Measurements from ENCODE around the gene NDUFA6. TPM values are rescaled to one million over a fixed set of nuclear protein-coding genes. Genes with fewer than 3 reads are reported as not detected.
"Not testable (repeated sequence)": the region's sequence is repeated elsewhere in the genome, so short reads cannot be mapped to it uniquely, and the experiment has no call there.

NDUFA6 gene
- total and polyA plus RNA-seq, 2 of the 13 experiments (the other 11 are each of a cell fraction or from before 2014, with no cell fraction given), result 68.5 to 87.8 TPM

DNA sequence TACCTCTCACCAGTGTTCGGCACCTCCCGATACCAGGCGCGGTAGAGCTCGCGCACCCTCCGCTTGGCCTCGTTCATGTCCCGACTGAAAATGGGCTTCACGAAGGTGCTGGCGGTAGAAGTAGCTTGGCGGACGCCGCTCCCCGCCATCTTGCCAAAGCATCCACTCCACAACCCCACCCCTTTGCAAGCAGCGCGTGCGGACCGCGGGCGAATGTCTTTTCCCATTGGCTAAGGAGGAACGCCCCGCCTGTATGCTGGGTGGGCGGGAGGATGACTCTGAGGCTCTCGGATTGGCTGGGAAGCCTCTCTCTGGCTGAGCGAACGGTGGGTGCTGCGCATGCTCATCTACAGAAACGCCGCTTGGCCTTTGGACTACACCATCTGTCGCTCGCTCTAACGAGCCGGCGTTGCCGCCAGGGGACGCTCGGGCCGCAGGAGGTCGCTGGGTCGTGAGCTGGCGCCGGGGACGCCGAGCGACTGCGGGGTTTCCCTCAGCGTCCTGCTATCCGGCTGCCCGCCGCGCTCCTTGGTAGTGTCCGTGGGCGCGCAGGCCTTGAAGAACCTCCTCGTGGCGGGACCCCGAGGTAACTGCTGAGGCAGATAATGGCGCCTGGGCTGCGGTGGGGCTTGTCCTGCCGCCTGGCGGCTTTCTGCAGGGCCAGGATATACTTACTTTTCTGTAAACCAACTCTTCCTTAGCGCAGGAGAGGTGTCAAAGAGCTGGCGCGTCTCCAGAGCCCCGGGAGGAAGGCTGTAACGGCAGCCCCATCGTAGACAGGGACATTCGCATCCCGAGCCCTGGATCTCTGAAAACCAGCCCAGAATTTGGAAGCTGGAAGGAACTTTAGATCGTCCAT, at the start of gene NDUFA6 (continued):
- TF ChIP-seq, protein P1, sequence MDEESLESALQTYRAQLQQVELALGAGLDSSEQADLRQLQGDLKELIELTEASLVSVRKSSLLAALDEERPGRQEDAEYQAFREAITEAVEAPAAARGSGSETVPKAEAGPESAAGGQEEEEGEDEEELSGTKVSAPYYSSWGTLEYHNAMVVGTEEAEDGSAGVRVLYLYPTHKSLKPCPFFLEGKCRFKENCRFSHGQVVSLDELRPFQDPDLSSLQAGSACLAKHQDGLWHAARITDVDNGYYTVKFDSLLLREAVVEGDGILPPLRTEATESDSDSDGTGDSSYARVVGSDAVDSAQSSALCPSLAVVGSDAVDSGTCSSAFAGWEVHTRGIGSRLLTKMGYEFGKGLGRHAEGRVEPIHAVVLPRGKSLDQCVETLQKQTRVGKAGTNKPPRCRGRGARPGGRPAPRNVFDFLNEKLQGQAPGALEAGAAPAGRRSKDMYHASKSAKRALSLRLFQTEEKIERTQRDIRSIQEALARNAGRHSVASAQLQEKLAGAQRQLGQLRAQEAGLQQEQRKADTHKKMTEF (CRISPR knock-in tag; IDR thresholded peaks at IDR 0.05), result peak; percentile 87
- no peak for TF ChIP-seq ZNF652 (CRISPR knock-in tag; IDR thresholded peaks at IDR 0.05; ENCODE audit: borderline replicate concordance, low read depth)
- TF ChIP-seq AKAP8 (CRISPR knock-in tag; IDR thresholded peaks at IDR 0.05), result peak; percentile 57; the same call in 1 of the 2 replicates
- TF ChIP-seq ZNF775 (CRISPR knock-in tag; IDR thresholded peaks at IDR 0.05; ENCODE audit: borderline replicate concordance), result no peak
- TF ChIP-seq HOXA3 (CRISPR knock-in tag; IDR thresholded peaks at IDR 0.05), result peak; percentile 75; the same call in 1 of the 2 replicates
- TF ChIP-seq NKX3-1 (CRISPR knock-in tag; IDR thresholded peaks at IDR 0.05), result 0 out of 2 replicates have a peak, but pooled peaks have one; percentile 33

DNA sequence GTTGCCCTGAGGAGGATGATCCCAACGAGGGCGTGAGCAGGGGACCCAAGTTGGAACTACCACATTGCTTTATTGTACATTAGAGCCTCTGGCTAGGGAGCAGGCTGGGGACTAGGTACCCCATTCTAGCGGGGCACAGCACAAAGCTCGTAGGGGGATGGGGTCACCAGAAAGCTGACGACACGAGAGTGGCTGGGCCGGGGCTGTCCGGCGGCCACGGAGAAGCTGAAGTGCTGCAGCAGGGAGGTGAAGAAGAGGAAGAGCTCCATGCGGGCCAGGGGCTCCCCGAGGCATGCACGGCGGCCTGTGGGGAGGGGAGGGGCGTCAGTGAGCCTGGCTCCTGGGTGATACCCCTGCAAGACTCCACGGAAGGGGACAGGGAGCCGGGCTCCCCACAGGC, 49.6 kb upstream of the NDUFA6 start:
- CTCF ChIA-PET (ENCODE audit: low intra/inter-chr PET ratio, low total read pairs); in situ Hi-C loops (cut with HindIII; ENCODE audit: extremely low pct_ligation_motif_present, low pct_unique_long_range_greater_than_20kb); POLR2A ChIA-PET; H2AFZ ChIP-seq (ENCODE audit: low read length); DNase-seq (ENCODE audit: low spot score); H3K27me3 ChIP-seq (ENCODE audit: control insufficient read depth in 1 of 2, insufficient read depth in 2 of 2, low read length in 2 of 2); H3K9ac ChIP-seq (ENCODE audit: insufficient read depth, low read depth, low read length); ATAC-seq; FAIRE-seq; H3K4me2 ChIP-seq (ENCODE audit: low read depth, low read length); H3K36me3 ChIP-seq (replicated peaks in 1 of 2; ENCODE audit: control insufficient read depth in 1 of 2, insufficient read depth in 2 of 2, low read length in 2 of 2); intact Hi-C loops (cut with micrococcal nuclease; ENCODE audit: unreplicated experiment); H3K4me3 ChIP-seq (replicated peaks in 1 of 3; ENCODE audit: insufficient read depth in 1 of 3, low read depth in 2 of 3, low read length in 3 of 3); H3K79me2 ChIP-seq (ENCODE audit: insufficient read depth, low read length); BruUV-seq (replicated peaks); H3K9me3 ChIP-seq (ENCODE audit: low read length); H3K27ac ChIP-seq (ENCODE audit: extremely low read length, insufficient read depth, low read length); H4K20me1 ChIP-seq (ENCODE audit: insufficient read depth, low read length): not testable (repeated sequence)
- WGBS (ENCODE audit: low lambda C conversion rate), result 88% methylated on average over 13 of the region's 17 CpGs
- peaks cover 13% of the 10 kb centered on the region for H3K4me1 ChIP-seq (ENCODE audit: insufficient read depth, low read length)

DNA sequence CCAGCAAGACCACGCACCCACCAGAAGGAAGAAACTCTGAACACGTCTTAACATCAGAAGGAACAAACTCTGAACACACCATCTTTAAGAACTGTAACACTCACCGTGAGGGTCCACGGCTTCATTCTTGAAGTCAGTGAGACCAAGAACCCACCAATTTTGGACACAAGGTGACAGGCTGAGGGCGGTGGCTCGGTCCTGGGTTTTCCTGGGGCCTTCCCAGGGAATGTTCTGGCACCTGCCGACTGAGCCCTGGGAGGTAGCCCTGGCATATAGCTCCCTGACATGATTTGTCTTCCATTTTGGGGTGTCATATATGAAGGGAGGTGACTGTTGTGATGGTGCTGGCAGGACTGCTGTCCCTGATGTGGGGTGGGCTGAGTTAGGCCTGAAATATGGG, 48.9 kb upstream of the NDUFA6 start:
- H3K4me1 ChIP-seq (ENCODE audit: insufficient read depth, low read length); CTCF ChIA-PET (ENCODE audit: low intra/inter-chr PET ratio, low total read pairs); H3K4me2 ChIP-seq (ENCODE audit: low read depth, low read length); FAIRE-seq; H3K27me3 ChIP-seq (ENCODE audit: control insufficient read depth in 1 of 2, insufficient read depth in 2 of 2, low read length in 2 of 2); H4K20me1 ChIP-seq (ENCODE audit: insufficient read depth, low read length); H2AFZ ChIP-seq (ENCODE audit: low read length); H3K27ac ChIP-seq (ENCODE audit: extremely low read length, insufficient read depth, low read length); H3K79me2 ChIP-seq (ENCODE audit: insufficient read depth, low read length); in situ Hi-C loops (cut with HindIII; ENCODE audit: extremely low pct_ligation_motif_present, low pct_unique_long_range_greater_than_20kb); POLR2A ChIA-PET; H3K36me3 ChIP-seq (replicated peaks in 1 of 2; ENCODE audit: control insufficient read depth in 1 of 2, insufficient read depth in 2 of 2, low read length in 2 of 2); H3K9ac ChIP-seq (ENCODE audit: insufficient read depth, low read depth, low read length); intact Hi-C loops (cut with micrococcal nuclease; ENCODE audit: unreplicated experiment); DNase-seq (ENCODE audit: low spot score); BruUV-seq (replicated peaks); H3K4me3 ChIP-seq (replicated peaks in 1 of 3; ENCODE audit: insufficient read depth in 1 of 3, low read depth in 2 of 3, low read length in 3 of 3); ATAC-seq; H3K9me3 ChIP-seq (ENCODE audit: low read length): not testable (repeated sequence)
- 100% methylated on average over 4 of the region's 7 CpGs for WGBS (ENCODE audit: low lambda C conversion rate)

All from HepG2 (cell line).